ENCODE measurements around the gene MAN1C1. TPM values are rescaled to one million over a fixed set of nuclear protein-coding genes. Genes with fewer than 3 reads are reported as not detected.

Gene MAN1C1
- total and polyA plus RNA-seq, 8 donors, result 2.1 to 9.2 (median 4.0) TPM

DNA sequence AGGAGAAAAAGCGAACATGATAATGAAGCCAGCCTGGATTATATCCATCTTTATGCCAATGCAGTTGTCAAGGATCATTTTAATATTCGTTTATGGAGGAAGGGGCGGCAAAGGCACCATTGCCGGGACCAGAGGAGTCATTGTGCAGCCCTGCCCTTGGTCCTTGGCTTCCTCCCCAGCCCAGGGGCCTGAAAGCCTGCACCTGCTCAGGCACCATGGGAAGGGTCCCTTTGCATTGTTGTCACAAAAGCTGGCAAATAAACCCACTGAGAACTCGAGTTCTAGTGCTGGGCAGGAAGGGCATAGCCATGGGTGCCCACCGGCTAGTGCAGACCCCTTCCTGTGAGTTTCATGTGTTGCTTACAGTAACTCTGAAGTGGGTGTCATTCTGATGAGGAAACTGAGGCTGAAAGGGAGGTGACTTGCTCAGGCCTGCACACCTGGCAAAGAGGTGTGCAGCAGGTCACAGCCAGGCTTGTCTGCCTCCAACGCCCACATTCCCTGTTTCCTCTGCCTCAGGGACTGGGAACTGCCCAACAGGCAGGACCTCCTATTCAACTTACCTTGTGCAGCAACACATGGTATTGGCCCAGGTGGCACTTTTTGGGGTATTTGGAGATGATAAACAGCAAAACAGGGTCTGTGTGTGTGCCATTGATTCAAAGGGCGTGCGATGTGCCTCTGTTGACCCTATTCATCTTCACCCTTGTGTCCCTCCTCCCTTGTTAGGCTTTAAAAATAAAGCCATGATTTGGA, 84.6 kb downstream of the MAN1C1 start:
- DNase-seq, result no peak
- no peak for ATAC-seq
- H3K27ac ChIP-seq, result no peak overlapping the region
- no peak overlapping the region for H3K4me3 ChIP-seq
- no peak for FAIRE-seq
- H3K27me3 ChIP-seq, result no peaks in the 10 kb centered on the region
- no peaks in the 10 kb centered on the region for H3K9me3 ChIP-seq
- H3K36me3 ChIP-seq, result no peaks in the 10 kb centered on the region
- H3K4me1 ChIP-seq, result no peaks in the 10 kb centered on the region
- intact Hi-C loops (cut with DNase I), result no loop called here
- 83 to 85% methylated on average over 9 of the region's 9 CpGs for WGBS, 2 donors
- TF ChIP-seq, protein P1, sequence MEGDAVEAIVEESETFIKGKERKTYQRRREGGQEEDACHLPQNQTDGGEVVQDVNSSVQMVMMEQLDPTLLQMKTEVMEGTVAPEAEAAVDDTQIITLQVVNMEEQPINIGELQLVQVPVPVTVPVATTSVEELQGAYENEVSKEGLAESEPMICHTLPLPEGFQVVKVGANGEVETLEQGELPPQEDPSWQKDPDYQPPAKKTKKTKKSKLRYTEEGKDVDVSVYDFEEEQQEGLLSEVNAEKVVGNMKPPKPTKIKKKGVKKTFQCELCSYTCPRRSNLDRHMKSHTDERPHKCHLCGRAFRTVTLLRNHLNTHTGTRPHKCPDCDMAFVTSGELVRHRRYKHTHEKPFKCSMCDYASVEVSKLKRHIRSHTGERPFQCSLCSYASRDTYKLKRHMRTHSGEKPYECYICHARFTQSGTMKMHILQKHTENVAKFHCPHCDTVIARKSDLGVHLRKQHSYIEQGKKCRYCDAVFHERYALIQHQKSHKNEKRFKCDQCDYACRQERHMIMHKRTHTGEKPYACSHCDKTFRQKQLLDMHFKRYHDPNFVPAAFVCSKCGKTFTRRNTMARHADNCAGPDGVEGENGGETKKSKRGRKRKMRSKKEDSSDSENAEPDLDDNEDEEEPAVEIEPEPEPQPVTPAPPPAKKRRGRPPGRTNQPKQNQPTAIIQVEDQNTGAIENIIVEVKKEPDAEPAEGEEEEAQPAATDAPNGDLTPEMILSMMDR (IDR thresholded peaks at IDR 0.05), result no peak

DNA sequence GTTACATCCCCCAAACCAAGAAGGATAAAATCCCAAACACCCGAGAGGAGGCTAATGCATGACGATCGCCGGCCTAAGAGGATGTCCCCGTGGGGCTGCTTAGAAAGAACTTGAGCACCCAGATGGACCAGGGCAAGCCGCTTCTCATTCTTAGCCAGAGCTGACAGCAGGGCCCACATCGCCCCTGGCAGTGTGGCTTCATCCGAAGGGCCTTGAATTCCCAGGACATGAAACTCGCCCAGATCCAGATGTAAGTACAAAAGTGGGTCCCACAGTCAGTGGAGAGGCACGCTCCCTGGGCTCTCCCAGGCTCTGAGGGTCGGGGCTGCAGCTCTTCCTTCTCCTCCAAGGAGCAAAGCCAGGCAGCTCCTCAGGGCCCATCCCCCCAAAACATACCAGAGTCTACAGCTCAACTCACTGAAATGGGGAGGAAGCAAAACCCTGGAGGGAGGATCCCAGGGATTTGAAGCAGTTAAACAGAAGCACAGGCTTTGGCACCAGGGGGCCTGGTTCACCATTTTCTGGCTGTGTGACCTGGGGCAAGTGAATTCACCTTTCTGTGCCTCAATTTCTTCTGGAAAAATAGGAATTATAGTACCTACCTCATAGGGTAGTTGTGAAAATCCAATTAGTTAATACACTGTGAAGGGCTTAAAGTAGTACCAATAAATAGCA, 85.6 kb downstream of the MAN1C1 start:
- TF ChIP-seq, protein P1 (IDR thresholded peaks at IDR 0.05), result no peak
- intact Hi-C loops (cut with DNase I), result no loop called here
- no peak for ATAC-seq
- no peaks in the 10 kb centered on the region for H3K4me1 ChIP-seq
- H3K9me3 ChIP-seq, result no peaks in the 10 kb centered on the region
- DNase-seq, result no peak
- no peak for FAIRE-seq
- WGBS, 2 donors, result 88 to 91% methylated on average over 11 of the region's 11 CpGs
- H3K27ac ChIP-seq, result no peak overlapping the region
- H3K27me3 ChIP-seq, result no peaks in the 10 kb centered on the region
- no peak overlapping the region for H3K4me3 ChIP-seq
- no peaks in the 10 kb centered on the region for H3K36me3 ChIP-seq

DNA sequence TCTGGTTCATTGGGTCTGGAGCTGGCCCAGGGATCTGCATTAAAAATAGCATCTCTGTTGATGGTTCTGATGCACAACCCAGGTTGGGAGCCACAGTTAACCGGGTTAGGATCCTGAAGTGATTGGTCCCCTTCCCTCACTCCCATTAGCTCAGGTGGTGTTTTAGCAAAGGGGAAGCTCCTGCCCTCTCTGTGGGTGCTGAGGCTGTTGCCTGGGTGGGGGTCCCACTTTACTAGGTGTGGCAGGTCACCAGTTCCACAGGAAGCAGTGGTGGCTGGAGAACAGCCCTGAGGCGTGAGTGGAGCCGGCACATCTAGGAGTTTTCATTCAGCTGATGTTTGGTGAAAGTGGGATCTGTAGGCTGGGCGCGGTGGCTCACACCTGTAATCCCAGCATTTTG, 86.5 kb downstream of the MAN1C1 start:
- intact Hi-C loops (cut with DNase I), result no loop called here
- 98% methylated on average over 5 of the region's 5 CpGs for WGBS, 2 donors
- H3K27ac ChIP-seq, result no peak overlapping the region
- no peak for DNase-seq
- H3K4me1 ChIP-seq, result no peaks in the 10 kb centered on the region
- no peak for ATAC-seq
- TF ChIP-seq, protein P1 (IDR thresholded peaks at IDR 0.05), result no peak
- H3K36me3 ChIP-seq, result no peaks in the 10 kb centered on the region
- FAIRE-seq, result no peak
- no peaks in the 10 kb centered on the region for H3K27me3 ChIP-seq
- H3K4me3 ChIP-seq, result no peak overlapping the region
- H3K9me3 ChIP-seq, result no peaks in the 10 kb centered on the region

DNA sequence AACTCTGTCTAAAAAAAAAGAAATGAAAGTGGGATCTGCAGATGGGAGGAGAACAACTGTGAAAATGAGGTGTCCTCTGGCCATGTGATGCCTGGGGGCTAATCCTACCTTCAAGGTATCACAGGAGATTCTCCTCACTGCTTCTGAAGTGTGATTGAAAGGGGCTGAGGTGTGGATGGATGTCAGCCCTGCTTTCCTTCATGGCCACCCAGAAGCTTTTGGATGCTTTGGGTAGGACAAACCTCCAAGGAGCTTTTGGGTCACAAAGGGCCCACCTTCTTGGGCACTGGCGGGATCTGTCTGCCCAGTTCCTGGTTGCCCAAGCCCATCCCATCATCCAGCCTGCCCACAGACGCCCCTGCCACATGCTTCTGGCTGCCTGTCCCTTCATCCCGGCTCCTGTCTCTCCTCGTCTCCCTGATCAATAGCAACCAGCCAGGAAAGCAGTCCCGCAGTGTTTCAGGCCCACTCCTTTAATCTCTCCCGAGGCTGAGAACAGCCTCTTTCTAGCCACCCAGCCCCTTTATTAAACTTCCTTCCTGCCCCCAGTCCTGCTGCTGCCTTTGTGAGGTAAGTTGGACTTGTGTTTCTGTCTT, 87.2 kb downstream of the MAN1C1 start:
- DNase-seq (no peak), ATAC-seq (no peak)
- no peak overlapping the region for H3K27ac ChIP-seq

More for the DNA sequence above, 87.2 kb downstream of the MAN1C1 start:
- intact Hi-C loops (cut with DNase I), result no loop called here
- WGBS, 2 donors, result 79 to 83% methylated on average over 6 of the region's 6 CpGs
- H3K4me3 ChIP-seq, result no peak overlapping the region
- no peaks in the 10 kb centered on the region for H3K9me3 ChIP-seq
- TF ChIP-seq, protein P1 (IDR thresholded peaks at IDR 0.05), result no peak
- no peak for FAIRE-seq
- H3K4me1 ChIP-seq, result no peaks in the 10 kb centered on the region
- H3K36me3 ChIP-seq, result no peaks in the 10 kb centered on the region
- H3K27me3 ChIP-seq, result no peaks in the 10 kb centered on the region

All from pancreas (tissue), 10 donors.